ENCODE results near the gene ABCB8.

Gene ABCB8

DNA sequence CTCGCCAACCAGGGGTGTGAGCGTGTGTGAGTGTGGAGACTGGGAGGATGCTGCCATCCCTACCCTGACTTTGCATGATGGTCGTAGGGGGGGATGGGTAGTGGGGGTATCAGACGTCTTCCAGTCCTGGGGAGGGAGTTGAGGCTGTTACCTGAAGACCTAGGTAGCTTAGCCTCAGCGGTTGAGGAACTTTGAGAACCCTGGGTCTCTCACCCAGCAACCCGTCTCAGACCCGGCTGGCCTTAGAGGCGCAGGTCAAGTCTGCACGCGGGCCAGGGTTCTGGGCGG is 33.8 kb downstream of the ABCB8 start:
- TF ChIP-seq, protein P1, sequence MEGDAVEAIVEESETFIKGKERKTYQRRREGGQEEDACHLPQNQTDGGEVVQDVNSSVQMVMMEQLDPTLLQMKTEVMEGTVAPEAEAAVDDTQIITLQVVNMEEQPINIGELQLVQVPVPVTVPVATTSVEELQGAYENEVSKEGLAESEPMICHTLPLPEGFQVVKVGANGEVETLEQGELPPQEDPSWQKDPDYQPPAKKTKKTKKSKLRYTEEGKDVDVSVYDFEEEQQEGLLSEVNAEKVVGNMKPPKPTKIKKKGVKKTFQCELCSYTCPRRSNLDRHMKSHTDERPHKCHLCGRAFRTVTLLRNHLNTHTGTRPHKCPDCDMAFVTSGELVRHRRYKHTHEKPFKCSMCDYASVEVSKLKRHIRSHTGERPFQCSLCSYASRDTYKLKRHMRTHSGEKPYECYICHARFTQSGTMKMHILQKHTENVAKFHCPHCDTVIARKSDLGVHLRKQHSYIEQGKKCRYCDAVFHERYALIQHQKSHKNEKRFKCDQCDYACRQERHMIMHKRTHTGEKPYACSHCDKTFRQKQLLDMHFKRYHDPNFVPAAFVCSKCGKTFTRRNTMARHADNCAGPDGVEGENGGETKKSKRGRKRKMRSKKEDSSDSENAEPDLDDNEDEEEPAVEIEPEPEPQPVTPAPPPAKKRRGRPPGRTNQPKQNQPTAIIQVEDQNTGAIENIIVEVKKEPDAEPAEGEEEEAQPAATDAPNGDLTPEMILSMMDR (conservative IDR thresholded peaks at IDR 0.05) = no peak
- H3K27ac ChIP-seq = no peak overlapping the region

DNA sequence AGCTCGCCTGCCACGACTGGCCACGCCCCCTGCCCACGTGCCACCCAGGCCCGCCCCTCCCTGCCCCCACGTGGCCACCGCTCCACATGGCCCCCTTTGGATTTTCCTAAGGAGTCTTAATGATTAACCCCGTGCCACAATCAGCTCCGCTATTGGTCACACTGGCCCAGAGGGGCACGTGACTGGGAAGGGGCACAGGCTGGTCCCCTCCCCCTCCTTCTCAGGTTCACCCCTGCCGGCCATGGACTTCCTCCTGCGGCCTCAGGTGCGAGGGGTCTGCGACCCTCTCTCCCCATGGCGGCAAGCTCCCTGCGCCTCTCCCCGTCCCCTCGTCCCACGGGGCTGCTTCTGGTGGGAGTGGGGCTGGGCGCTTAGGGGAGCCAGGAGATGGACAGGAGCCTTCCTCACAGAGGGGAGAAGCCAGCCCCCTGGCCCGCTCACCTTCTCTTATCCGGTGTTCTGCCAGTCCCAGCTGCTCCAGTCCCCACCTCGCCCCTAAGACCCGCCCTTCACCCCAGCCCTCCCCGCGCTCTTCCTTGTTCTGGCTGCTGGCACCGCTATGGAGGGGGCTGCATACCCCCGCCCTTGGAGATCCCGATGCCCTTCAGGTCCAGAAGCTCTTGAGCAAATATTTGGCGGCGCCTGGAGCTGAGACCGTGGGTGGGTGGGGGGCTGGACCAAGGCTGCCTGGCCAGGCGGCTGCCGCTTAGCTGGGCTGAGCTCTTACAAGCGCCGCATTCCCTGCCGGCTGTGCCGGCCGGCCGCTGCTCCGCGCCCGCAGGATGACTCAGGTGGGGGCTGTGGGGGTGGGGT is 34.4 kb downstream of the ABCB8 start:
- TF ChIP-seq, protein P1 (conservative IDR thresholded peaks at IDR 0.05) = no peak
- no peak overlapping the region for H3K27ac ChIP-seq

DNA sequence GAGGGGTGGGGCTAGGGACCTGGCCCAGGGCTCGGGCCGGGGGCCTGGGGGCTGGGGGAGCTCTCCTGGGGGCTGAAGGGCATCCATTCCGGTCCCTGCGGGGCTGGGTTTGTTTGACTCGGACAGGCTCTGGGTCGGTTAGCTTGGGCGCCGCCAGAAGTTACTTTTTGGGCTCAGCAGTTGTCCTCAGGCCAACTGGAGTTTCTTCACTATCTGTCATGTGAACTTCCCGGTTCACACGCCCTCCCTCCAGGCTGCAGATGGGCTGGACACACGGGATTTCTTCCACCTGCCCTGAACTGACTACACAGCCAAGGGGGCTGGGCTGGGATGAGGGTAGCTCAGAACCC is 34.9 kb downstream of the ABCB8 start:
- TF ChIP-seq, protein P1 (conservative IDR thresholded peaks at IDR 0.05) = no peak
- H3K27ac ChIP-seq = no peak overlapping the region

DNA sequence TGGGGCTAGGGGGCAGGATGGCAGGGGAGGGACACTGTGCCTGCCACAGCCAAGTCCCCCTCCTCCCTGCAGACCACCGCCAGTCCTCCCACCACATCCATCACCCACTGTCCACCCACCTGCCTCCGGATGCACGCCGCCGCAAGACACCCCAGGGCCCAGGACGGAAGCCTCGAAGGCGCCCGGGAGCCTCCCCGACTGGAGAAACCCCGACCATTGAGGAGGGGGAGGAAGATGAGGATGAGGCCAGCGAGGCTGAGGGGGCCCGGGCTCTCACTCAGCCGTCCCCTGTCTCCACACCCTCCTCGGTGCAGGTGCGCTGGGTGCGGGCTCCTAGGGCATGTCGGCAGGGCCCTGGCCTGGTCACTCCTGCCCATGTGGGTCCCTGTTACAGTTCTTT is 36.2 kb downstream of the ABCB8 start:
- no peak overlapping the region for H3K27ac ChIP-seq
- TF ChIP-seq, protein P1 (conservative IDR thresholded peaks at IDR 0.05) = no peak

DNA sequence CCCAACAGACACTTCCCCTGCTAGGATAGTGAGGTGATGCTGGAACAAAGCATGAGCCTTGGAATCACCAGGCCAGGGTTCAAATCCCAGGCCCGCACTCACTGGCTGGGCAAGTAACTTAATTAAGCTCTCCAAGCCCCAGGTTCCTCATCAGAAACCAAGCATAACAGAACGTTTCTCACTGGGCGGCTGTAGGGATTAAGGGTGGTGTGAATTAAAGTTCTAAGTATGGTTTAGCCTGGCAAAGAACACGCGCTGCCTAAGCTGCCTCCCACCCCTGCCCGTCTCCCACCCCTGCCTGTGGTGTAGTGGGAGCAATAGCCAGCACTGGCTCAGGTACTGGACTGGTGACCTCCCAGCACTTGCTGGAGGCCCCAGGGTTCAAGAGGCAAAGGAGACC is 36.7 kb downstream of the ABCB8 start:
- TF ChIP-seq, protein P1 (conservative IDR thresholded peaks at IDR 0.05) = no peak
- H3K27ac ChIP-seq = no peak overlapping the region

DNA sequence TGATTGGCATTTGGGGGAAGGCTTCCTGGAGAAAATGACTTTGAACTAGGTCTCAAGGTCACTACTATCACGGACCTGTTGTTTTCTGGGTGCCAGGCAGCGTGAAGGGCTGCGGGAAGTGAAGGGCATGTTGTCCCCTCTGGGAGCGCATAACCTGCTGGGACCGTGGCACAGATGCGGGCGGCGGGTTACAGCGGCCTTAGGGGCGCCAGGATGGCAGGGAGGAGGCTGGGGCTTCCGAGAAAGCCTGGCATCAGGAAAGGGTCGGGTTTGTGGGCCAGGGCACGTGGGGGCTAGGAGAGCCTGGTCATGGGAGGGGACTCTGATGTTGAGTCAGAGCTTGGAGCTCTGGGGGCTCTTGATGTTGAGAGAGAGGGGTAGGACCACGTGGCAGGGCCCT is 37.3 kb downstream of the ABCB8 start:
- TF ChIP-seq, protein P1 (conservative IDR thresholded peaks at IDR 0.05) = no peak
- H3K27ac ChIP-seq = no peak overlapping the region

DNA sequence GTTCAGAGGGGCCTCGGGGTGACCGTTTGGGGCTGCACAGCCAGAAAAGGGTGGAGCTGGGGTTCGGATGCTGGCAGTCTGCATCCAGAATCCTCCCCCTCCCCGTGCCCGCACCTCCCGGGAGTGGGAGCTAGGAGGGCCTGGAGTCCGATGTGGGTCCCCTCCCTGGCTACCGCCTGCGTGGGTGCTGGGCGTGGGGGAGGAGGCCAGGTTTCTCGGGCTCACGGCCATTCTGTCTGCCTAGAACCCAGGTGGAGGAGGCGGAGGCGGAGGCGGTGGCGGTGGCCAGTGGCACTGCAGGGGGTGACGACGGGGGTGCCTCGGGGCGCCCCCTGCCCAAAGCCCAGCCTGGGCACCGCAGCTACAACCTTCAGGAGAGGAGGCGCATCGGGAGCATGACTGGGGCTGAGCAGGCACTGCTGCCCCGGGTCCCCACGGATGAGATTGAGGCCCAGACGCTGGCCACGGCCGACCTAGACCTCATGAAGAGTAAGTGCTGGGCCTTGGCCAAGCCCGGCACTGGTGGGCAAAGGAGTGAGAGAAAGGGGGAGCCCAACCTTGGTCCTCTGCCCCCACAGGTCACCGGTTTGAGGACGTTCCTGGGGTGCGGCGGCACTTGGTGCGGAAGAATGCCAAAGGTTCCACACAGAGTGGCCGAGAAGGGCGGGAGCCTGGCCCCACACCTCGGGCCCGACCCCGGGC is 38.2 kb downstream of the ABCB8 start:
- TF ChIP-seq, protein P1 (conservative IDR thresholded peaks at IDR 0.05) = no peak
- no peak overlapping the region for H3K27ac ChIP-seq

Measured in VCaP (cell line).